Muscle of back (tissue), 11 donors: ENCODE measurements around the gene POLR2L. TPM values are rescaled to one million over a fixed set of nuclear protein-coding genes. Genes with fewer than 3 reads are reported as not detected.

Experiments
- DNase-seq, 3 donors: peaks; one replicate each; pipeline versions ENCODE4 v3.0.0 to v3.0.0-alpha.2; 2013
- polyA plus RNA-seq, 10 donors: library from polyadenylated mRNA; unstranded; fragments of 120-200 nt; gene quantifications; one replicate each; pipeline ENCODE4 v1.2.1, GENCODE V29; 2013; ENCODE audit not compliant: insufficient read length in 10 of 10

Gene POLR2L
- polyA plus RNA-seq, 10 donors, result 69.6 to 159 (median 104) TPM

DNA sequence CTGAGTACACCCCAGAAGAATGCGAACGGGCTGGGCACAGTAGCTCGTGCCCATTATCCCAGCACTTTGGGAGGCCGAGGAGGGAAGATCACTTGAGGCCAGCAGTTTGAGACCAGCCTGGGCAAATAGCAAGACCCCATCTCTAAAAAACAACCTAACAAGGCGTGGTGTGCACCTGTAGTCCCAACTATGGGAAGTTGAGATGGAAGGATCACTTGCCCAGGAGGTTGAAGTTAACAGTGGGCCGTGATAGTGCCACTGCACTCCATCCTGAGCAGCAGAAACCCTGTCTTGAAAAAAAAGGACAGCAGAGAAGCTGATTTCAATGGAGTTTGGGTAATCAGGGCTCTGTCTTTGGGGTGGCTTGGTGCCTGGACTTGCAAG is 29.3 kb downstream of the POLR2L start:
- DNase-seq, result no peak

DNA sequence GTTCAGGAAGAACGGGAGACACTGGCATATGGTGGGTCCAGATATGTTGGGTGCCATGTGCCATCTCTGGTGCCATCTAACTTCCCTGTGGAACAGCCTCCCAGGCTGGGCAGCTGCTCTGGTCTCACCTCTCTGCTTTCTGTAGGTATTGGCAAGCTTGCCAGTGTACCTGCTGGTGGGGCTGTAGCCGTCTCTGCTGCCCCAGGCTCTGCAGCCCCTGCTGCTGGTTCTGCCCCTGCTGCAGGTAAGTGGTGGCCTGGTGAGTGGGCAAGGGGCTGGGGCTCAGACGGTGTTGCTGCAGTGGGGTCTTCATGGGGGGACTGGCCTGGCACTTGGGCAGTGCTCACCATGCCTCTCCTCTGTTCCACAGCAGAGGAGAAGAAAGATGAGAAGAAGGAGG is 29.9 kb downstream of the POLR2L start:
- no peak for DNase-seq

DNA sequence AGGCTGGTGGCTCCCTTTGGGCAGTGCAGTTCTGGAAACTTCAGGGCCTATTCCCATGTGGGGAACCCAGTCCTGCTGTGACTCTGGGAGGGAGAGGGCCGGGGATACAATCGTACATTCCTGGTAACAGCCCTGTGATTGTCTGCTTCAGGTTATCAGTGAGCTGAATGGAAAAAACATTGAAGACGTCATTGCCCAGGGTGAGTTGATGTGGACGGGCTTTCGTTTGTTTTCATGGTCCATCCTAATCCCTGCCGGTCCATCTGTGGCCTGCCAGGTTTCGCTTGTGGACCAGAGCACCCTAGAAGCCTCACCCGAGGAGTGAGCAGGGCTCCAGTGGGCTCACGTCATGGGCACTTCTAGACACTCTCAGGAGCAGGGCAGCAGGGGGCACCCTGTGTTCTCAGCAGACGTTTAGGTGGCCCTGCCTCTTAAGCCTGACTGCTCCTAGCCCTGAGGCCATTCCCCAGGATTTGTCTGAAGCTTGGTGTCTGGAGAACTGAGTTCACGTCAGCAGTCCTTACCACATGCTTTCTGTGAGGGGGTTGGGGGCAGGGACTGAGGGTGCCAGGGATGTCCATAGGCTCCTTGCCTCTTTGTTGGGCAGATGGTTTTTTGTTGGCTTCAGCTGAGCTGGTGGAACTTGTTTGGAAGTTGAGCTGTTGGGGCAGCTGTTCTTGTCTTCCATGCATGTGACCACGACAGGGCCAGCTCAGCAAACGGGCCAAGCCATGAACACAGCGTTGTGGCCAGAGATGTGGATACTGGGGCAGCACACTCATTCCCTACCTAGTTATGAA is 30.7 kb downstream of the POLR2L start:
- DNase-seq, result no peak

DNA sequence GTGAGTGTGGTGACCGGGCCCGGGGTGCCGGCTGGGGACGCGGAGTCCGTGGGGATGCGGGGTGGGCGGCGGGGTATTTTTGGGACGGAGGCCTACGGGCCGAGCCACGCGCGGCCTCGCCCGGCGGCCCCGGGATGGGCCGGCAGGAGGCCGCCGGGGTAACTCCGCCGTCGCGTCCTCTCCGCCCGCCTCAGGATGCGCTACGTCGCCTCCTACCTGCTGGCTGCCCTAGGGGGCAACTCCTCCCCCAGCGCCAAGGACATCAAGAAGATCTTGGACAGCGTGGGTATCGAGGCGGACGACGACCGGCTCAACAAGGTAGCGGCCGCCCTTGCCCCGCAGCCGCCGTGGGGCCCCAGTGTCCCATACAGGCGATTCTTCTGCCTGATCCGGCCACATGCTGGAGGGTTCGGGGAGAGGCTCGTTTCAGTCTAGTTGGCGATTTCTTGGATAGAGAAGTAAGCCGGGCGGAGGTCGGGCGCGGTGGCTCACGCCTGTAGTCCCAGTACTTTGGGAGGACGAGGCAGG is 32.2 kb downstream of the POLR2L start:
- no peak for DNase-seq

DNA sequence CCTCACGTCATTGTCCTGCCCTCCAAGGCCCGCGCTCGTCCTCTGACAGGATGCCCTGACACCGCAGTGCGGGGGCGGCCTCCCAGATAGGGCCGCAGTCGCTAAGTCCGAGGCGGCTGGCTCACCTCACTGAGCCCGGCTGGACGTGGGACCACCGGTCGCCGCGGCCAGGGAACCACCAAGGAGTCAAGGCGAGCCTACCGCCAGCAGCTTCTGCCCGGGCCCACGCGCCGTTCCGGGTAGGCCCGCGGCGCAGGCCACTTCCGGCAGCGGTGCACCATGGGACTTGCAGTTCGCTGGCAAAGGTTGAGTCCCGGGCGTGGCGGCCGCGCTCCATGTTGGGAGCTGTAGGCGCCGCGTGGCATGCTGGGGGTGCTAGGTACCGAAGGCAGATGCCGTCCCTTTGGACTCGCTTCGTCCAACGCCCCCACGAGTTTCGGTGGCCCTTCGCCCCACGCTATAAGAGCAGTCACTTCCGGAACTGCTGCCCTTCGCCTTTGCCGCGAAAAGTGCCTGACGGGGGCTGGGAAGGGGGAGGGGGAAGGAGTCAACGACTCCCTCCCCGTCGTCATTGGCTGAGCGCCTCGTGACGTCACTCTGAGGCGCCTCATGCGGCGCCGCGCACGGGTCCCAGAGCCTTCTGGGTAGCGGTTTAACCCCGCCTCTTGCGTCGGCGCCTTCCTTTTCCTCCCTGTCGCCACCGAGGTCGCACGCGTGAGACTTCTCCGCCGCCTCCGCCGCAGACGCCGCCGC is 32.9 kb downstream of the POLR2L start, which contains the start of gene RPLP2:
Gene RPLP2, plus strand, starts transcription at position 681 of the 753 bp plus-strand sequence. CDS start 268 bp downstream, outside the sequence.
- DNase-seq, result peak; percentile 98 to 100 (median 99)

GRCh38 chr11:808427-809286 is 33.7 kb downstream of the POLR2L start:
- no peak for DNase-seq

DNA sequence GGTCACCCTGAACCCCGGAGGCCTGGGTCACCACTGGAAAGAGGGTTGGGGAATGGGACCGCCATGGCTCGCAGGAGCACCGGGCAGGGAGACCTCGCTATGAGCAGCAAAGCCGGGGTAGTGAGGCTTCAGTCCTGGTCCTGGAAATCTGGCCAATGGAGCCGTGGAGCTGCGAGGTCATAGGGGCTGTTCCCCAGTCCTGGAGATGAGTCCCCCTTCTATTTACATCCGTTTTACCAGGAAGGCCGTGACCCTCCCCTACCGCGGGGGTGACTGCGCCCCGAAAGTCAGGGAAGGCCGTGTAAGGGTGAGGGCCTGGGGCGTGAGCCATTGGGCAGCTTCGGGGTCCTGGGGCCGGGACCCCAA is 37.7 kb downstream of the POLR2L start:
- no peak for DNase-seq

DNA sequence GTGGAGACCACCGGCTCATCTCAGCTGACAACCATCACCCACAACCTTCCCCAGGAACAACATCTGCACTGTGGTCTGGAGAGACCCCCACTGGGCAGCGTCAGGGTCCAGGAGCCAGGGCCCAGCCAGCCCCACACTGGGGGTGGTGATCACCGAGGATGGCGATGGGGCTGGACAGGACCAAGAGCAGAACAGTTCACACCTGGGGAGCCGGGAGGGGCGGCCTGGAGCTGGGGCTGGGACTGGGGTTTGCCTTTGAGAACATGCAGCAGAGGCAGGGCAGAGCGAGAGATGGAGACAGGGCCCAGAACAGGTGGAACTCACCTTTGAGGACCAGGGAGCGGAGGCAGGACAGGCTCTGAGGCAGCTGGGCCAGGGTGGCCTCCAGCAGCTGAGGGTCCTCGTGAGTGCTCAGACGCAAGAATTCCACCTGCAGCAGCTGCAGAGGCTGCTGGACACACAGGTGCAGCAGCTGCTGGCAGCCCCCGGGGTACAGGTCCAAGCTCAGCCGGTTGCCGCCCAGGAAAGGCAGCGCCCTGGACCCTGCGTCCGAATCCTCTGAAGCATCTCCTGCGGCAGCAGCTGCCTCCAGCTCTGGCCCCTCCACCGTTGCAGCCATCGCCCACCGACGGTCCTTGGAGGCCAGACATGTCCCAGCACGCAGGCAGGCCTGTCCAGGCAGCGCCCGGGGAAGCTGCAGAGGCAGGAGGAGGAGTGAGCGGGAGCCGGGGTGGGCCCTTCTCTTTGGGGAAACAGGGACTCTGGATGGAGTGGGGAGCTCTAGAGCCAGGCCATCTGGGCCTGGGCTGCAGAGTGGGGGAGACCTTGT is 38.3 kb downstream of the POLR2L start:
- DNase-seq, result no peak

DNA sequence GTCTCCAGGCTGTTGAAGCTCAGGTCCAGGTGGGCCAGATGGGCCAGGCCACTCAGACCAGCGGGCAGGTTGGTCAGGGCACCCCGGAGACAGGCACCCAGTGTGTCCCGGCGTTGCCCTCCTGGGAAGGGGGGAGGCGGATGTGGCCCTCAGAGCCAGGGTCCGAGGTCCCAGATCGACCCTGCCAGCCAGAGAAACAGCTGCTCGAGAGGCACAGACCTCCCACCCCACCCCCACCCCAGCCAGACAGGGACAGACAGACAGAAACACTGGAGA is 38.9 kb downstream of the POLR2L start:
- DNase-seq, result no peak

- DNase-seq, result no peak
Measured at GRCh38 chr11:802693-803466, 39.4 kb downstream of the POLR2L start.

DNA sequence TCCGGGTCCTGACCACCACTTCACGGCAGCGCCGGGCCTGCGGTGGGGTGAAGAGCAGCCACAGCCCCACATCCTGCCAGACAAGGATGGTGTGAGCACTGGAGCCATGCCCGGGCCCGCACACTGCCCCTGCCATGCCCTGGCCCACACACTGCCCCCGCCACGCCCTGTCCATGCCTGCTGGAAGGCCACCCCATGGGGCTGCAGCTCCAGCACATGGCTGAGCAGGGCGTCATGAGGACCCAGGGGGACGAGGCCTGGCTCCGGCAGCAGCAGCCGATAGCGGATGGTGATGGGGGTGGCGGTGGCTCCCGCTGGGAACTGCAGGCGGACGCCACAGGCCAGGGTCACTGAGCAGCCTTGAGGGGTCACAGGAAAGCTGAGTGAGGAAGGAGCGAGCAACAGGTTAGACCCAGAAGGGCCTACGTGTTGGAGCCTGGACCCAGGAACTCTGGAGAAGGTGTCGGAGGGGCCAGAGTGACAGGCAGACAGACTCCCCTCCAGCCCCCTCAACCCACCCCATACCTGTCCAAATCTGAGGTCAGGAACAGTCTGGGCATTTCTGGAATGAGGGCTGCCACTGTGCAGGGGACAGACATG is 40.2 kb downstream of the POLR2L start:
- no peak for DNase-seq

GRCh38 chr11:801097-801780 is 41.1 kb downstream of the POLR2L start:
- DNase-seq, result no peak

- no peak for DNase-seq
Measured at GRCh38 chr11:800473-800872, 41.9 kb downstream of the POLR2L start.

GRCh38 chr11:799641-800316 is 42.5 kb downstream of the POLR2L start:
- no peak for DNase-seq

DNA sequence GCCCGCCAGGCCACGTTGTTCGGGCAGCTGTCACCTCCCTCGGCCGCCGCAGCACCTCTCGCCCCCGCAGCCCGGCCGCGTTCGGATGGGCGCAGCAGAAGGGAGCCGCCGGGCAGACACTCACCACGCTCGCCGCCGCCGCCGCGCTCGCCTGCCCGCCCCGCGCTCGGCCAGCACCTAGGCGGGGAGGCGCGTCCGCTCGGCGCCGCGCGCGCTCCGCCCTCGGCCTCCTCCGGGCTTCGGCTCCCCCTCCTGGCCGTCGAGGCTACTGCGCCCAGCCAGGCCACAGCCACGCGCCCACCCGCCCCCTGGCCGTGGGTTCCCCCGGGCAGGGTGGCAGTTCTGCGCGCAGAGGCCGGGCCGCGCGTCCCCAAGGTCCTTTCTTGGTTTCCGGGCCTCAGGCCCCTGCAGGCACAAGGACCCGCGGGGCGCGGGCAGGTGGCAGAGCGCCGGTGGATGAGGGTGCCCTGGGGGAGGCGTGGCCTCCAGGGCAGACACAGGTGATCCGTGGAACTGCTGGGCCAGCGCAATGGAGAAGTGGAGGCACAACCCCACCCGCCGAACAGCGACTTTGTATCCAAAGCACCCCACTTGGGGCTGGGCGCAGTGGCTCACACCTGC is 44.1 kb downstream of the POLR2L start, which contains the start of gene SLC25A22:
Gene SLC25A22, minus strand, starts transcription at position 189 of the 621 bp plus-strand sequence. CDS start 3,275 bp downstream, outside the sequence.
- peak; percentile 75 to 95 (median 88) for DNase-seq

- peak; percentile 78 to 95 (median 87) for DNase-seq
Measured at GRCh38 chr11:797296-798092, 44.8 kb downstream of the POLR2L start.
